ENCODE data around the gene TOLLIP. TPM values are rescaled to one million over a fixed set of nuclear protein-coding genes. Genes with fewer than 3 reads are reported as not detected.

Gene TOLLIP
- total and polyA plus RNA-seq, 9 of the 15 experiments (the other 6 are each of a cell fraction or from before 2014, with no cell fraction given), result 0.23 to 22.8 (median 7.1) TPM

- no peak for TF ChIP-seq ZNF592 (IDR thresholded peaks at IDR 0.05)
- no peak for TF ChIP-seq FOXA3 (CRISPR knock-in tag; conservative IDR thresholded peaks at IDR 0.05 in 1 of 2, IDR thresholded peaks at IDR 0.05 in 1 of 2)
- no peak for TF ChIP-seq NFIC (IDR thresholded peaks at IDR 0.05)
- no peak for TF ChIP-seq FOXA1 (IDR thresholded peaks at IDR 0.05; ENCODE audit: borderline replicate concordance)
- no peak for TF ChIP-seq NCOR1 (IDR thresholded peaks at IDR 0.05)
- no peak for TF ChIP-seq ZNF518B (CRISPR knock-in tag; IDR thresholded peaks at IDR 0.05)
Measured at GRCh38 chr11:1231396-1232020, 77.9 kb downstream of the TOLLIP start (continued).

All from K562 (cell line).